Panc1 (cell line): ENCODE data around the gene GLI3. TPM values are rescaled to one million over a fixed set of nuclear protein-coding genes. Genes with fewer than 3 reads are reported as not detected.

Source experiments
- ATAC-seq: fragments of 200-7000 bp; cut with Tn5 transposase; 2 replicates; pipeline ENCODE4 v1.9.1; 2020; ENCODE audit warnings: mild to moderate bottlenecking, moderate library complexity
- BruUV-seq: library from RNA; stranded (reverse); fragments of 400-500 nt; replicated peaks from 2 replicates; lab custom pipeline; 2021; lab: Mats Ljungman, UMichigan
- CTCF ChIA-PET: fragments of 300-600 bp; sonication (Branson Sonifier 250); formaldehyde crosslinking; loops from one replicate; lab custom pipeline; 2022; ENCODE audit warnings: antibody characterized with exemption; lab: Charles Lee
- POLR2A ChIA-PET: fragments of 300-600 bp; sonication (Branson Sonifier 250); formaldehyde crosslinking; loops from one replicate; lab custom pipeline; 2022; ENCODE audit warnings: antibody characterized with exemption; lab: Charles Lee
- DNase-seq: peaks from one replicate; pipeline ENCODE4 v3.0.0-alpha.2; 2010; ENCODE audit warnings: low read depth, low spot score
- H3K27ac ChIP-seq: 2 replicates; pipeline ENCODE4 v1.5.1; 2011; ENCODE audit warnings: mild to moderate bottlenecking, low read length, inconsistent platforms
- H3K27me3 ChIP-seq: fragments of 200-500 bp; sonication (Bioruptor generic); 2 replicates; pipeline ENCODE4 v1.6.0; 2014; ENCODE audit warnings: low read length, inconsistent platforms; ENCODE audit not compliant: control insufficient read depth, insufficient read depth
- H3K36me3 ChIP-seq: fragments of 200-500 bp; sonication (Bioruptor generic); 2 replicates; pipeline ENCODE4 v1.5.1; 2014; ENCODE audit warnings: inconsistent platforms, mild to moderate bottlenecking, low read length, moderate library complexity; ENCODE audit not compliant: control insufficient read depth, insufficient read depth
- H3K4me1 ChIP-seq: 2 replicates; pipeline ENCODE4 v1.5.1; 2011; ENCODE audit warnings: inconsistent platforms, mild to moderate bottlenecking, low read length, moderate library complexity; ENCODE audit not compliant: control insufficient read depth, insufficient read depth
- H3K4me3 ChIP-seq, 2 experiments: 2 replicates each; pipeline ENCODE4 v1.5.1; 2011 to 2012; ENCODE audit warnings: low read depth in 2 of 2, low read length in 2 of 2, mild to moderate bottlenecking in 2 of 2, inconsistent platforms in 1 of 2, moderate library complexity in 1 of 2
- H3K9me3 ChIP-seq: fragments of 200-500 bp; sonication (Bioruptor generic); 2 replicates; pipeline ENCODE4 v1.5.1; 2014; ENCODE audit warnings: low read depth, mild to moderate bottlenecking, inconsistent platforms, low read length, moderate library complexity; ENCODE audit not compliant: control insufficient read depth, insufficient read depth
- CTCF ChIP-seq: fragments of 450-650 bp; IDR thresholded peaks from 2 replicates; pipeline ENCODE4 v1.5.1; 2017; ENCODE audit warnings: mild to moderate bottlenecking
- POLR2AphosphoS5 ChIP-seq: IDR thresholded peaks from 2 replicates; pipeline ENCODE4 v1.6.1; 2012; ENCODE audit warnings: mild to moderate bottlenecking, low read depth, low read length, moderate library complexity
- REST ChIP-seq, 2 experiments: IDR thresholded peaks; 2 replicates each; pipeline ENCODE4 v1.6.1; 2011 to 2012; ENCODE audit warnings: low read depth in 2 of 2, control low read depth in 1 of 2, low read length in 1 of 2, mild to moderate bottlenecking in 1 of 2, moderate library complexity in 1 of 2; ENCODE audit not compliant: insufficient read depth in 1 of 2
- TCF7L2 ChIP-seq: IDR thresholded peaks from 2 replicates; pipeline ENCODE4 v1.6.1; 2011; ENCODE audit warnings: mild to moderate bottlenecking, low read depth, low read length, inconsistent platforms
- in situ Hi-C: cut with HindIII; loops from 2 replicates; pipeline ENCODE4 v1.10.0; 2016; ENCODE audit warnings: low sequenced_read_pairs, low pct_unique_long_range_greater_than_20kb
- intact Hi-C: fragments of 100-400 bp; cut with micrococcal nuclease; formaldehyde crosslinking; loops from one replicate; pipeline ENCODE4 v1.10.0; 2022; ENCODE audit not compliant: unreplicated experiment
- total RNA-seq: library from RNA; stranded (reverse); gene quantifications from one replicate; pipeline ENCODE4 v1.2.1, GENCODE V29; 2021; ENCODE audit not compliant: unreplicated experiment

Gene GLI3
- total RNA-seq, 1 experiment from 2014 or later, result 3.7 TPM

GRCh38 chr7:41994746-41995110 lies 242.3 kb downstream of the GLI3 start:
- no peaks in the 10 kb centered on the region for H3K36me3 ChIP-seq
- ChIA-PET POLR2A (no interaction called here), CTCF (no interaction called here)
- H3K27me3 ChIP-seq, result no peaks in the 10 kb centered on the region
- peaks cover 10% of the 10 kb centered on the region for H3K4me1 ChIP-seq
- no peak for ATAC-seq
- H3K27ac ChIP-seq, result no peak overlapping the region
- intact Hi-C loops, result no loop called here
- no peak for TF ChIP-seq TCF7L2
- no peak for TF ChIP-seq CTCF
- no peak for TF ChIP-seq POLR2AphosphoS5
- TF ChIP-seq REST (IDR thresholded peaks at IDR 0.05; ENCODE audit: insufficient read depth in 1 of 2, low read depth in 2 of 2, low read length in 1 of 2), result no peak
- no peak for DNase-seq
- no TSS peak for BruUV-seq
- no peaks in the 10 kb centered on the region for H3K9me3 ChIP-seq
- no peak overlapping the region for H3K4me3 ChIP-seq
- in situ Hi-C loops, result no loop called here

GRCh38 chr7:41994036-41994745 lies 242.8 kb downstream of the GLI3 start:
- ATAC-seq (no peak), DNase-seq (no peak)
- Histone ChIP-seq H3K27ac (no peak overlapping the region), H3K9me3 (no peaks in the 10 kb centered on the region), H3K36me3 (no peaks in the 10 kb centered on the region), H3K27me3 (no peaks in the 10 kb centered on the region), H3K4me3 (no peak overlapping the region), H3K4me1 (peaks cover 10% of the 10 kb centered on the region)
- TF ChIP-seq CTCF, result no peak
- TF ChIP-seq REST (IDR thresholded peaks at IDR 0.05; ENCODE audit: insufficient read depth in 1 of 2, low read depth in 2 of 2, low read length in 1 of 2), result no peak
- TF ChIP-seq POLR2AphosphoS5, result no peak
- CTCF ChIA-PET, result no interaction called here
- in situ Hi-C loops (no loop called here), intact Hi-C loops (no loop called here)
- no TSS peak for BruUV-seq
- POLR2A ChIA-PET, result no interaction called here
